GM18505 (cell line): Measurements from ENCODE around the gene LIN54.
"Not testable (repeated sequence)": the region's sequence is repeated elsewhere in the genome, so short reads cannot be mapped to it uniquely, and the experiment has no call there.

Experiments used
- ATAC-seq: cut with Tn5 transposase; IDR thresholded peaks from one replicate; pipeline ENCODE4 v1.9.1; 2021; ENCODE audit not compliant: unreplicated experiment
- POLR2A ChIP-seq: IDR thresholded peaks from 4 replicates; pipeline ENCODE4 v1.6.1; 2011; ENCODE audit warnings: borderline replicate concordance; ENCODE audit not compliant: insufficient read depth, insufficient read length; ENCODE audit errors: extremely low read depth

LIN54 gene

DNA sequence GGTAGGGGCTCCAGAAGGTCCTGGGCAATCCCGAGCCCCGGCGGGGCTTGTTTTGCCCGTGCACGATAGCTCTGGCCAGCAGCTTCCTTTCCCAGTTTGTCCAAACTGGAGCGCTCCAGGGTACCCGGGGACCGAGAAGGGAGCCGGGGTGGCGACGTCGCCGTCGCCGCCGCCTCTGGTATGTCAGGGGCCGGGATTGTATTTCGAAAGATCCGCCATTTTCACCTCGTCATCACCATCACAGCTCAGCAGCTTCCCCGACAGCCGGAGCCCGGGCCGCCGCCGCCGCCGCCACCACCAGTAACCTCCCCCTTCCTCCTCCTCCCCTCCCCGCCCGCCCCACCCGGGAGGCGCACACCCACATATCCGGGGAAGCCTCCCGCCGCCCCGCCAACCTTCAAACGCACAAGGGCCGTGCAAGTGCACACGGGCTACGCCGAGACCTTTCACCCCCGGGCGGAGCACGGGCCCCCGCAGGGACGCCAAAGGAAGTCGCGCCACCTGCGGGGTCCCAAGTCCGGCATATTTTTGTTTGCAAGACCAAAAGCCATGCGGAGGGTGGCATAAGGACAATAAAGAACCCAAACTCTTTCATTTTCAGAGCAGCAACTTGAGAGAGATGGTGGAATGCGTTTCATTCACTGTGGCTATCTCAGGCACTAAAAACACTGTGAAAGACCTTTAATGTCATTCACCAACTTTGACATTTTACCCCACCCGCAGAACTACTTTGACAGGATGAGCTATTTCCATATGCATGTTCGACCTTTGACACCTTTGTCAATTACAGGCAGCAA, at the start of gene LIN54:
Gene LIN54, minus strand, starts transcription at position 302 of the 797 bp plus-strand sequence. CDS start 25,979 bp downstream, outside the sequence.
- ATAC-seq = peak; percentile 33
- peak; percentile 51 for TF ChIP-seq POLR2A

- TF ChIP-seq POLR2A = no peak
- ATAC-seq = no peak
Observed at GRCh38 chr4:83054928-83055327, 44.3 kb upstream of the LIN54 start.

GRCh38 chr4:83048781-83049180, 38.2 kb upstream of the LIN54 start:
- ATAC-seq = not testable (repeated sequence)

- no peak for ATAC-seq
- TF ChIP-seq POLR2A = no peak
Observed at GRCh38 chr4:83046693-83047473, 36.3 kb upstream of the LIN54 start.

DNA sequence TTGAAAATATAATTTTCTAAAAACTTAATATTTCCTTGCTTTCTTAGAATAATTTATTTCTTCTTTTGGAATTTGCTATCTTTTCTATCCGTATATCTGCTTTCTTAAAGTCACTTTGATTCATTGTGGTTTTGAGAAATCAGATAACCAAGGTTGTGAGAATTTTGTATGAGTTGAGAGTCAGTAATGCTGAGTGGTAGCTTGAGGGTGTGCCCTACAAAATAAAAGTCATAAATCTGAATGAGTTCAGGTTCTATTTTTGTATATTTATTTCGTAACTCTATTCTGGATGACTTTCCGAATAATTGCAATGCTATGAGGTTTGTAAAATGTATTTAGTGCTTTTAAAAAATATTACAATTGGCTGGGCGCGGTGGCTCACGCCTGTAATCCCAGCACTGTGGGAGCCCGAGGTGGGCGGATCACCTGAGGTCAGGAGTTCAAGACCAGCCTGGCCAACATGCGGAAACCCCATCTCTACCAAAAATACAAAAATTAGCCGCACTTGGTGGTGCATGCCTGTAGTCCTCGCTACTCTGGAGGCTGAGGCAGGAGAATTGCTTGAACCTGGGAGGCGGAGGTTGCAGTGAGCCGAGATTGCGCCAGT, 33.3 kb upstream of the LIN54 start:
- no peak for ATAC-seq
- TF ChIP-seq POLR2A = no peak

GRCh38 chr4:83043157-83043556, 32.5 kb upstream of the LIN54 start:
- ATAC-seq = not testable (repeated sequence)

DNA sequence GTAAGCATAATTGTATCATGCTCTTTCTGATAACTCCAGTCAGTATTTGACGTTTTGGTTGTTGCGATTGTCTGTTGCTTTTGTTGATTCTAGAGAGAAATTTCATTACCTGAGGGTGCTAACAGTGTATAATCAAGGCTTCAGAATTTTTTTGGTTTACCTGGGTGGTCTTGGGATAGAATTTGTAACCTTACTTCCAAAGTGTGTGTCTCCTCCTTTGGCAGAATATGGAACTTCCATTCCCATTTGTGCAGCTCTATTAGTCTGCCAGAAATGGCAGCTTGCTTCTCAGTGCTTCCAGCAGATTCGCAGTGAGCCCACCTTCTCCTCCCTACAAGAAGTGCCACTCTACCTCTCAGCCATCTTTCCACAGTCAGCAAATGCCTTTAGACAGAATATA, 29.6 kb upstream of the LIN54 start:
- no peak for ATAC-seq
- TF ChIP-seq POLR2A = no peak

- no peak for ATAC-seq
- no peak for TF ChIP-seq POLR2A
Observed at GRCh38 chr4:83036991-83037665, 26.5 kb upstream of the LIN54 start.

DNA sequence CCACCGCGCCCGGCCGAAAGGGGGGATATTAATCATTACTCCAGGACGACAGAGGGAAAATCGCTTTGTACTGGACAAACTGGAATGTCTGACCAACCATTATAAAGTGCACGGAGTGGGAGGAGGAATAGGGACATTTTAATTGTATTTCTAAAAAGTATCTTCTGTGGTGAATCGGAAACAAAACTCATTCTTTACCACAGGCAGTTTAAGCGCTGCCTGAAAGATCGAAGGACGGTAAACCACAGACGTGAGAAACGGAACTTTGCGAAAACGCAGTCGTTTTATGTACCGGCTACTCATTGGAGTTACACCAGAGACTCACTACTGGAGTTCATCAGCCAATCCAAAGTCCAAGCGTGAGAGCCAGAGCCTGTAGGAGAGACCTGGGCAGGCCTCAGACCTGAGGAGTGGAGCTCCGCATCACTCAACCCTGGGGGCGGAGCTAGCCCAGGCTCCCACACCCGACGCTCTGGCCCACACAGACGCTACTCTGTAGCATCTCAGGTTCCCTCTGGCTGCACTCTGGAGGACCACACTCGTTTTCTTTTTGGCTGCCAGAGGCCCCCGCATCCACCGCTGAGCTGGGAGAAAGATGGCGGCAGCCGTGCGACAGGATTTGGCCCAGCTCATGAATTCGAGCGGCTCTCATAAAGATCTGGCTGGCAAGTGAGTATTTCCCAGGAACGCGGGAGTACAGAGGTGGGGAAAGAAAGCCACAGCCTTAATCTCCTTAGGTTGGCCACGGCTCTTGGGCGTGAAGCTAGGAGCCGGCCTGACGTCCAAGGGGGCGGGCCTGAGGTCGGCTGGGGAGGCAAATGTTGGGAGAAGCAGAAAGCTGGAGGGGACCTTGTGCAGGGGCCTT, 24.2 kb upstream of the LIN54 start, which contains the start of gene COPS4:
Gene COPS4, plus strand, starts transcription at position 554 of the 865 bp plus-strand sequence. Its CDS starts 42 bp downstream, at position 596.
- peak; percentile 99 for ATAC-seq
- TF ChIP-seq POLR2A = peak; percentile 77

DNA sequence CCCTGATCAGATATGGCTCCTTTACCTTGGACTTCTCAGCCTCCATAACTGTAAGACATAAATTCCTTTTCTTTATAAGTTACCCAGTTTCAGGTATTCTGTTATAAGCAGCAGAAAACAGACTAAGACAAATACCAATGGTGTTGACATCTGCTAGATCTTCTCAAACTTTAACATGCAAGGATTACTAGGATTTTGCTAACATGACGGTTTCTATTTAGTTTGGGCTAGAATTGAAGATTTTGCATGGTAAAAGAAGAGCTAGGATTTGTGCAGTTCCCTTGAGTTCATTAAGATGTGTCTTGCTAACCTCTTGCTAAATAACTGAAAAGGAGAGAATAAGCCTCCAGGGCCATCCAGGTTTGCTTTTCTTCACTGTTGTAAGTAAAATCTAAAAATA, 19.1 kb upstream of the LIN54 start:
- TF ChIP-seq POLR2A = no peak
- no peak for ATAC-seq

- no peak for TF ChIP-seq POLR2A
- no peak for ATAC-seq
Observed at GRCh38 chr4:83028976-83029375, 18.4 kb upstream of the LIN54 start.

DNA sequence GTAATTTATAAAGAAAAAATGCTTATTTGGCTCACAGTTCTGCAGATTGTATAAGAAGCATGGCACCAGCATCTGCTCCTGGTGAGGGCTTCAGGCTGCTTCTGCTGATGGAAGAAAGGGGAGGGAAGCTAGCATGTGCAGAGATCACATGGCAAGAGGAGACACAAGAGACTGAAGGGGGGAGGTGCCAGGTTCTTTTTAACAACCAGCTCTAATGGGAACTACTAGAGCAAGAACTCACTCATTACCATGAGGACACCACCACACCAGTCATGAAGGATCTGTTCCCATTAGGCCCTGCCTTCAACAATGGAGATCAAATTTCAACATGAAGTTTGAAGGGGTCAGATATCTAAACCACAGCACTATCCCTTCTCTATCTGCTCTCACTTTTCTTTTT, 14.9 kb upstream of the LIN54 start:
- TF ChIP-seq POLR2A = no peak
- no peak for ATAC-seq
